Stimulated activated CD4-positive, alpha-beta T cell treated with anti-CD3 and anti-CD28 coated beads, Interleukin-4, amount 100 ng/mL, for 1 hour (primary cell): ENCODE measurements around the gene NEURL4.

Experiments used
- DNase-seq: peaks from one replicate; pipeline ENCODE4 v3.0.0-alpha.2; 2020

NEURL4 gene

DNA sequence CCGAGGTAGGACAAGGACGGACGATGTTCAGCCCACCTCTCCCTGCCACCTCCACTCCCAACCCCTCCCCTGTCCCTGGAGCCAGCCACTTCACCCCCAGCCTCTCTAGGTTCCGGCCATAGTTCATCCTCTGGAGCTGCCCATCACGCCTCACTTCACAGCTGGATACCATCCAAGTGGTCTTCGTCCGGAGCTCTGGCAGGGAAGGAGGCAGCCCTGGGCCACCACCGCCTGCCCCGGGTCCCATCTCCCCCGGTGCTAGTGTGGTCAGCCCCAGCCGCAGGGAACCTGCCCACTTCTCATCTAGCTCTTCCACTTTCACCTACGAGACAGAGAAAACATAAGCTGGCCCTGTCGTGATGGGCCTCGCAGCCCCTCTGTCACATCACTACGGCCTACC lies 7.7 kb downstream of the NEURL4 start:
- DNase-seq = no peak

DNA sequence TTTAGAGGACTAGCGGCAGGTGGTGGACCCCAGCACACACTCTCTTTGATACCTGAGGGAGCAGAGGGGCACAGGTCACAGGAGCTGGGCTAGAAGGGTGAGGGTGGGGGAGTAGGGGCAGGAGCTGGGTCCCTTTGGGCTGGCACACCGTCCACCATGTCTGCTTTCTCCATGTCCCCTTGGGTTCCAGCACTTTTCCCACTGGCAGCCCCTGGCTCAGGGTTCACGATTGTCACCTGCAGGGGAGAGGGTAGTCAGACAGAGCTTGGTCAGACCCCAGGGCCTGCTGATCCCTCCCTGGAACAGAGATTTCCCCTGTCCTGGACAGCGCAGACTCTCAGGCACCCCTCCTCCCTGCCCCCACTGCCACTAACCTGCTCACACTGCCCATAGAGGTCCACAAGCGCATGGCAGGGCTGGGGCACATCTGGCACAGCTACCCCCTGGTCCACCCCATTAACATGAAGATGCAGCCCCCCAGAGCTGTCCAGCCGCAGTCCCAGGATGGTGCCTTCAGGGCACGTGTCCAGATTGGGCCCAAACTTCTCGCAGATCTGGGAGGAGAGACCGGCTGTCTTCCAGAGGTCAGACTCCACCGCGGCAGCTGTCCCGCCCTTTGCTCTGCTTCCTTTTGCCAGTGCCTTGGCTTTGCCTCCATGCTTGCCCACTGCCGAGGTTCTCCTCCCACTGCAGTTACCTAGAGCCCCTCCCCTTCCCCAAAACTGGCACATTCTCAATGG lies 10.8 kb downstream of the NEURL4 start:
- no peak for DNase-seq

DNA sequence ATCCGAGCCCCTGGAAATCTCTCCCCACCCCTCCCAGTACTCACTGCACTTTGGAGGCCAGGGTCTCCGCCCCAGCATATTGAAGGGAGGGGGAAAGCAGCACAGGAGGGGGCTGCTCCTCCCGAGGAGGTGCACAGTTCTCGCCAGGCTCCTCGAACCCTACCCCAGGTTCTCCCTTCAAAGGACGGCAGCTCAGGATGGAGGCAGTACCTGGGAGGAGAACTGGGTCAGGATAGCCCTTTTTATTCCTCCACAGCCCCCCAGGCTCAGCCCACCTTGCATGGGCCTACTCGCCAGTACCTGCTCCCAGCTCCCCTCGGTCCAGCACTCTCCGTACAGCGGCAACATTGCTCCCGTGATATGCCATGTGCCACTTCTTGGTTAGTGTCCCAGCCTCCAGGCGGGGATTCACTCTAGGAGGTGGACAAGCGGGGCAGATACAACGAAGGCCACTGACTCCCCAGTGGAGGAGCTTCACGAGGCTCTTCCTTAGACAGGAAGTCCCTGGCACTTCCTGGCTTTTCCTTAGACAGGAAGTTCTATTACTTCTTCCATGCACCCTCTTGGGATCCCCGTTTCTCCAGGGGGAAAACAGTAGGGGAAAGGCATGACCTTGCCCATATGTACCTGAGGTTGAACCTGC lies 11.9 kb downstream of the NEURL4 start:
- no peak for DNase-seq

DNA sequence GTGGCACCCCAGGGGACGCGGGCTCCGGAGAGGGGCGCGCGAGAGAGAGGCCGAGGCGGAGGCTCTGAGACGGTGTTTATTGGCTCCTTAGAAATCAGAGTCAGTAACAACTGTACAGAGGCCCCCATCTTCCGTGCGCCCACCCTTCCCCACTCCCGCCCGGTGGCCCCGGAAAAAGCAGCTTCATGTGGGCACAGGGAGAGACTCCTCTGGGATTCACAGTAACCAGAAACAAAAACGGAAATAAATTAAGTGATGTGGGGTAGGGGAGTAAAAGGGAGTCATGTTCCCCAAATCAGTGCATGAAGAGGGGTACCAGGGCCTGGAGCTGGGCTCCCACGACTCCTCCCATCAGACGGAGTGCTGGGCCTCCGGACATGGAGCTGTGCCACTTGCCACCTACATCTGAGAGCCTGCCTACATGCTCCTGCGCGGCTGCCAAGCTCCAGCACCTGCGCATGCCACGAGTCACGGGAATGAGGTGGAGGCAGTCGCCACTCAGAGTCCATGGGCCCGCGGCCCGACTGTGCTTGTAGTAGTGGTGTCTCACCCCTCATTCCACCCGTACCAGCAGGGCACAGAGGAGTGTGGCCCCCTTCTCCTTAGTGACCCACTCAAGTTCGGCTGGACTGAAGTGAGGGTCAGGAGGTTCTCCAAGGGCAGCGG lies 13.4 kb downstream of the NEURL4 start:
- no peak for DNase-seq

DNA sequence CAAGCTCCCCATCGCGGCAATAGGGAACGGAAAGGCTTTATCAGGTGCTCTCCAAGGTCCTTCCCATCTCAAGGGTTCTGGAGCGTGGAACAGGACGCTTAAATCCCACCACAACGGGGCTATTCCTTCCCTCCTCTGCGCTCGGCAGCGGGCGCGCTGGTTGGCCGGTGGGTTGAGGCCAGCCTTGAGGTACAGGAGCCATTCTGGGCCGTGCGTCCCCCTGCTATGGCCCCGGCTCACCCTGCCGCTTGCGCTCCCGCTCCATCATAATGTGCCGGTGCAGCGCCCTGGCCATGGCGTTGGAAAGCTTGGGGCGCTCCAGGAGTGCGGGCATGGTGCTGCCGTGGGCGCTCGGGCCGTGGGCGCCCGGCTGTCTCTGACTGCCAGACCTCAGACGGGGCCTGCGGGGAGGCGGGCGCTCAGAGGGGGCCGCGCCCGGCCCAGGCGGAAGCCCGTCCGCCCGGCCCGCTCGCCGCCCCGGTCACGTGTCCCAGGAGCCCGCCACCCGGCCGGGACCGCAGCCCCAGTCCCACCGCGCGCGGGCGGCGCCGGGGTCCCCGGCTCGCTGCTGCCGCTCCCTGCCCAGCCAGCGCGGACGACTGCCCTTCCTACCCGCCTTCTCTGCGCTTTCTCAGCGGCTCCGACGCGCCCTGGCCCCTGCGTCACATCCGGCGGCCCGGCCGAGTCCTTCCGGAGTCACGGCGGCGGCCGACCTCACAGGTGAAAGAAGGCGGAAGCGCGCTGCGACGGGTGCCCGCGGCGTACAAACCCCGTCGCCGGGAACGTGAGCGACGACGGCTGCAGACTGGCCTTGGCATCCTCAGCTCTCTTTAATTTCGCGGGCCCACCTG lies 14.2 kb downstream of the NEURL4 start, which contains the start of gene GPS2:
Gene GPS2 (minus strand): TSS at position 642 of the 851 bp plus-strand sequence. CDS start 308 bp downstream, at position 334.
- peak; percentile 95 for DNase-seq

DNA sequence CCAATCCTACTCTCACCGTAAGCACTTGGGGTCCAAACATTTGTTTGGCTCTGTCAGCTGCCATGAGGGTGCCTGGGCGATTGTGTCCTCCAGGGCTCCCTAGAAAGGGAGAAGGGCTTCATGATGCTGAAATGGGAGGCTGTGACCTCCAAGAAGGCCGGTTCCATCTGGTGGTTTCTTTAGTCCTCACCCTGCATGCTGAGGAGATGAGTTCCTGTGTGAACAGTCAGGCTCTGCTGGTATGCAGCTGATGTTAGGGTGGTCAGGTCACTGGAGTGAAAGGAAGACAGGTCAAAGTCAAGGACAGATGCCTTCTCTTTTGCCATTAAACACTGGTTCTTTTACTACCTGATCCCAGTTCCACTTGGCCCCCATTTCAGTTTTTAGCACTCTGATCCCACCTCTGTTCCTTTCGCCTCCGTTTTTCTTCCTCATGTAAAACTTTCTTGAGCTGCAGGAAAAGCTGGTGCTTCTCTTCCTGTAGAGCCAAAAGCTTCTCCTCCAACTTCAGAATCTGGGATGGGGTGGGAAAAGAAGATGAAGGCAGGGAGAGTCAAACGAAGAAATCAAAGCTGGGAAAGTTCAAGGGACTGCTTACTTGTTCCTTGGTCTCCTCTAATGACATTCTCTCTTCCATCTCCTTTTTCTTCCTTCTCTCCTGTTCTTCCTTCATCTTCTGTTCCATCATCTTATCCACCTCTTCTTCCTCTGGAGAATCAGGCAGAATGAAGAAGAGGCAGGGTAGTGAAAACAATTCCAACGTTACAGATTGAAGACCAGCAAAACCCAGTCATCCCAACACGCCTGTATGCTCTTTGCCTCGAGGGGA lies 15.0 kb downstream of the NEURL4 start:
- no peak for DNase-seq

DNA sequence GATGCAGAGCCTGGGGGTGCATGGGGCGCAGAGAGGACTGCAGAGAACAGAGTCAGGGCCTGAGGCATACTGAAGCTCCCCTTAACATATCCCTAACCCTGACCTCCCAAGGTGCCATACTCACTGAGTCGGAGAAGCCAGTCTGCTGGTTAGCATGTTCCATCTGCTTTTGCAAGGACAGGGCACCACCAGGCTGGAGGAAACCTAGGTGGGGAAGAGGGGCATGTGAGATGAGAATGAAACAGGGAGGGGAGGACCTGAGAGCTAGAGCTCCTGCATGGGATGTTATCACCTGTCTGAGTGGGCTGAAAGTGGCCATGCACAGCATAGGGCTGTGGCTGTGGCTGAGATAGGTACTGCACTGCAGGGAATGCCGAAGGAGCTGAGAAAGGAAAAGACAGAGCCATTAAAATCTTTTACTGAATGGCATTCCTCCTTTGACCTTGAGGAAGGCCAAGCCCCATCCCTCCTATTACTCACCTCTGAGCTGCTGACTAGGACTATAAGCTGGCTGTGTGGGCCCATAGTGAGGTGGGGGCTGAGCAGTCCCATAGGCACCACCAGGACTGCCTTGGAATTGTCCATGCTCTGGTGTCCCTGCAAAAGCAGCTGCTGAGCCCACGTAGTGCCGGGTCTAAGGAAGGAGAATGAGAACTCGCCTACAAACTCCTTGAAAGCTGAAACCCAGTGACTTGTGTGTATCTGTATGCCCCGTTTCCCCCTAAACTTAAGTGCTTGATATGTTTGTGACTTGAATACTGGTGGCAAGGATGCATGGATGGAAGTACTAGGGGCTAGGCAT lies 15.8 kb downstream of the NEURL4 start:
- DNase-seq = no peak

DNA sequence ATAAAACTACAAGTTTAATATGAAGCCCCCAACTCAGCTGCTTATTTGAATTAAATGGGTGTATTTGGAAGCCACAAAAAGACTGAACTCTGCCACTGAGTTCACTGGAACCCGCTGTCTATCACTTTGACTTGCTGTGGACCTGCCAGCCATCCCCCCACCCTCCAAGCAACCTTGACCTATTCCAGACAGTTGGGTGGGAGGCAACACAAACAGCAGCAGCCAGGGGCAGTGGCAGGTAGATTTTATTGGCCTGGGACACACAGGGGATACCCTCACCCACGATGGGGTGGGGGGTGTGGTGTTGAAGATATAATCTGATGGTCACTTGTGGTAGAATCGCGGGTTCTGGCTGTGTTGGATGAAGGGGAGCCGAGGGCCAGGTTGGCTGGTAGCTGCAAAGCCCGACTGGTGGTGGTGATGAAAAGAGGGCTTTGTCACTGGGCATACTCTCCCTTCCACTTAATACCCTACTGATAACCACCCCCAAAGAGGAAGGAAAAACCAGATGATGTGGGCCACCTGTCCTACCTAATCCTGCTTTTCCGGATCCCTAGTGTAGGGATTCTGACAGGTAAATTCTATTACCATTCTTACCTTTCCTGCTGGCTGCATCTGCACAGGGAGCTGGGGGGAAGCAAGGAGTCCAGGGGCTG lies 16.6 kb downstream of the NEURL4 start:
- no peak for DNase-seq

DNA sequence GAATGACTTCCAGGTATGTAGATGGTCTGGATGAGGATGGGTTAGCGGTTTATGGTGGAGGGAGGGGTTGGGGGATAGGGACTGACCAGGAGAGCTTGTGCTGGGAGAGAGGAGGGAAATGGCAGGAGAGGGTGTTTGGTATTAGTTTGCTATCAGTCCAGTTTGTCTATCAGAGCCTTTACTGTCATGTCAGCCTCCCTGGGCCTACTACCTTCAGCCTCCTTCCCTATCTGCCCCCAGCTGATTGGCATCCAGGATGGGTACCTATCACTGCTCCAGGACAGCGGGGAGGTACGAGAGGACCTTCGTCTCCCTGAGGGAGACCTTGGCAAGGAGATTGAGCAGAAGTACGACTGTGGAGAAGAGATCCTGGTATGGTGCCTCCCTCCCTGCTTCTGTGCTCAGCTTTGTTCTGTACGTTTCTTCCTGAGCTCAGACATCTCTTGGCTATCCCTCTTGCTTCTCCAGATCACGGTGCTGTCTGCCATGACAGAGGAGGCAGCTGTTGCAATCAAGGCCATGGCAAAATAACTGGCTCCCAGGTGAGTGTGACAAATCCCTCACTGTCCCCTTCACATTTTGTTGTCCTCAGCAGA lies 17.9 kb downstream of the NEURL4 start:
- DNase-seq = no peak

DNA sequence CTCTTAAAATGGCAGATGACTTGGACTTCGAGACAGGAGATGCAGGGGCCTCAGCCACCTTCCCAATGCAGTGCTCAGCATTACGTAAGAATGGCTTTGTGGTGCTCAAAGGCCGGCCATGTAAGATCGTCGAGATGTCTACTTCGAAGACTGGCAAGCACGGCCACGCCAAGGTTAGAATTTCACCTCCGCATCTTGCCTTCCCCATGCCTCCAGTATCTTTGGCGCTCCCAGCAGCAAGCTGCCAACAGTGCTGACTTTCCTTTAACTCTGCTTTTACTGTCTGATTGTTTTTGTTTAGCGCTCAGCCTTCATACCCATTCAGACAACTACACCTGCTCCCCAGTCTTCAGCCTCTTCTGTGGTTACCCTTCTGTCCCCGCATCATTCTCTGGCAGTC lies 19.5 kb downstream of the NEURL4 start:
- DNase-seq = no peak

DNA sequence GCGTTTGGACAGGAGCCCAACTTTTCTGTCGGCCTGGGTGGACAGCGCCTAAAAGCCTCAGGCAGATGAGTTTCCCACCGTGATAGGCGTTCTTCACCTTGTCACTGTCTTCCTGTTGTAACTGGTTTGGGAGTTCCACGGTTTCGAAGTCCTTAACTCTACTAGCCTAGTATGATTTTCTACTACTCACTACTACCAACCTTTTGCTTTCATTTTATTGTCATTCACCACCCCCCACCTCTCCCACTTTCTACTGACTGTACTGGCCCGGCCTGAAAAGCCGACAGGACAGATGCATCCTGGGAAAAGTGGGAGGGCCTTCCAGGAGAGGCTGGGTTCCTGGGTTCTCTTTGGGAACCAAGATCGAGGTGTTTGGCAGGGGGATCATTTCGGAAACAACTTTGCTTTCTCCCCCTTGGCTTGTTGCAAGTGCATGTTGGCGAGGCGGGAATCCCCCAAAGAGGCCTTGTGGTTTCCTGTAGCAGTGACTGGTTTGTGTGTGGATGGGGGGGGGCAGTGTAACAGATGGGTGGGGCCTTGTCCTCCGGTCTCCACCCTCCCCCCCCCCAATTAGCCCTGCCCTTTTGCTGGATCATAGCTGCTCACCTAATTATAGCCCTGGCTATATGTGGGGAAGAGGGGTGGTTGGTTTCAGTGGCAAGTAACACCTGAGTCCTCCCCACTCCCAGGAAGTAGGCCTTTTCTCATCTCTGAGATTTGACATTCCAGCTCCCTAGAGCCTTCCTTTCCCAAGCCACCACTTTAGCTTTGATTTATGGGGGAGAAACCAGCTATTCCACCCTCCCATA lies 20.3 kb downstream of the NEURL4 start:
- peak; percentile 78 for DNase-seq

DNA sequence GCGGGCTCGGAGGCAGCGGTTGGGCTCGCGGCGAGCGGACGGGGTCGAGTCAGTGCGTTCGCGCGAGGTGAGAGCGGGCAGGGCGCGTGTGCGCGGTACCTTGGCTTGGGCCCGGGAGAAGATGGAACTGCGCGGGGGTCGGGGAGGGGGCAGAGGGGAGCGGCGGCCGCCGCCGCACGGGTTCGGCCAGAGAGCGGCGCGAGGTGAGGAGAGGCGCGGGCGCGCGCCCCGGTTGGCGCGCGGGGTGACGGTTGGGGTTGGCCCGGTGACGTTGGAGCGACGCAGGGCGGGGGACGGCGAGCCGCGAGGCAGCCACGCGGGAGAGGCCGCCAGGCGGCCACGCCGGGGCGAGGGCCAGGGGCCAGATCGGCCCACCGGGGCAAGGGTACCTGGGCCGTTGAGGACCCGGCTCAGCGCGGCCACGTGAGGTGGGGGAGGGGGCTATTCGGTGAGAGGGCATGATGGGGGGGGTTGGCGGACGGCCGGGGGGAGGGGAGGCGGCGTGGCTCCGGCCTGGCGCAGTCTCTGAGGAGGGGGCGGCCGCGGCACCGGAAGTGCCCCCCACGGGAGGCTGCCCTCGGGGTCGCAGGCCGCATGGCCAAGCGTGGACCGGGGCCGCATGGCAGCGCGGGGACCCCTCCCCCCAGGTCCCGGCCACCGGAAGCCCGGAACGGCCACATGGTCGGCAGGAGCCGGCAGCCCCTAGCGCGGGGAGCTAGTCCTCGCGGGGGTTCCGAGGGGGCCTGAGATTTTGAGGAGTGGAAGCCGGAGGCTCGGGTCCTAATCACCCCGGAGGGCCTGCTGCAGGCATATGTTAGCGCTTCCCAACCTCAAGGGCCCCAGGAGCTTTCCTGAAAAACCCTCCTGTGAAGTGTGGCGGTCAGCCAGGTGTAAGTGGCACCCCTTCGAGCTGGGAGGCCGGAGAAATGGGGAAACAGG lies 21.2 kb downstream of the NEURL4 start:
- peak; percentile 52 for DNase-seq

DNA sequence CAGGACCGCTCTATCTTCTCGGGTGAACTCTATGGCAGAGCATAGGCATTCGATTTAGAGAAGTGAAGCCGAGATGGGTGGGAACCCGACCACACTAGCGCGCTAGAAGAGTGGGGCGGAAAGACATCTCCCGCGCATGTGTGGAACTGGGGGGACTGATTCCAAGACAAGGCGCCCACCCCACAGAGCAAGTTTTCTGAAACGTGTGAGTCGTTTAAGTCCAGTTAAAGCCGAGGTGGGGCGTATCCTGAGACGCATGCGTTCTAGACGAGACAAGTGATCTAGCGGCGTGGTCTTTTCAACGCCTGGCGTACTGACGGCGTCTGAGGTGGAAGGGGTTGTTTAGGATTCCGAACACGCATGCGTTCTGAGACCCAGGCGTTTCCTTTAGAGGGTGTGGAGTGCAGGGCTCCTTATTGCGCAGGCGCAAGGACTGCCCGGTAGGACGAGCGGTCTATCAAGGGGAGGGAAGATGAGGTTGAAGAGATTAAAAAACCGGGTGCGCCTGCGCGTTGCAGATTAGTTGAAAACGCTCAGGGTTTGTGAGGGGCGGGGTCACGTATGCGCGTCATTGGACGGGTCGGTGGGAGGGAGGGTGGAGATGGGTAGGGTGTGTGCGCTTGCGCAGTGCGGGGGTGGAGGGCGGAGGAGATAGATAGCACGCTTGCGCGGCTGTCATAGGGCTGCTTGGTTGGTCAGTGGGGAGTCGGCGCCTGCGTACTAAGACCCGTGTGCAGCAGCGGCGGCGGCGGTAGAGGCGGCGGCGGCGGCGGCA lies 22.0 kb downstream of the NEURL4 start, which contains the start of gene EIF5A:
Gene EIF5A (plus strand): TSS at position 718 of the 775 bp plus-strand sequence. CDS start 2,008 bp downstream, outside the sequence.
- DNase-seq = peak; percentile 100

DNA sequence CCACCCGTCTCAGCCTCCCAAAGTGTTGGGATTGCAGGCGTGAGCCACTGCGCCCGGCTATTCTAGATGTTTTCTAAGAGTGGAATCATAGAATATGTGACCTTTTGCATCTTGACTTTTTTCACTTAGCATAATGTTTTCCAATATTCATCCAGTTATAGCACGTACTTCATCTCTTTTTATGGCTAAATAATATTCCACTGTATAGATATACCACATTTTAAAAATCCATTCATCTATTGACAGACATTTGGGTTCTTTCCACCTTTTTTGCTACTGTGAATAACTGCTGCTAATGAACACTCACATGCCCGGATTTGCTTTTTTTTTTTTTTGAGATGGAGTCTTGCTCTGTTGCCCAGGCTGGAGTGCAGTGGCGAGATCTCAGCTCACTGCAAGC lies 25.0 kb downstream of the NEURL4 start:
- DNase-seq = no peak

DNA sequence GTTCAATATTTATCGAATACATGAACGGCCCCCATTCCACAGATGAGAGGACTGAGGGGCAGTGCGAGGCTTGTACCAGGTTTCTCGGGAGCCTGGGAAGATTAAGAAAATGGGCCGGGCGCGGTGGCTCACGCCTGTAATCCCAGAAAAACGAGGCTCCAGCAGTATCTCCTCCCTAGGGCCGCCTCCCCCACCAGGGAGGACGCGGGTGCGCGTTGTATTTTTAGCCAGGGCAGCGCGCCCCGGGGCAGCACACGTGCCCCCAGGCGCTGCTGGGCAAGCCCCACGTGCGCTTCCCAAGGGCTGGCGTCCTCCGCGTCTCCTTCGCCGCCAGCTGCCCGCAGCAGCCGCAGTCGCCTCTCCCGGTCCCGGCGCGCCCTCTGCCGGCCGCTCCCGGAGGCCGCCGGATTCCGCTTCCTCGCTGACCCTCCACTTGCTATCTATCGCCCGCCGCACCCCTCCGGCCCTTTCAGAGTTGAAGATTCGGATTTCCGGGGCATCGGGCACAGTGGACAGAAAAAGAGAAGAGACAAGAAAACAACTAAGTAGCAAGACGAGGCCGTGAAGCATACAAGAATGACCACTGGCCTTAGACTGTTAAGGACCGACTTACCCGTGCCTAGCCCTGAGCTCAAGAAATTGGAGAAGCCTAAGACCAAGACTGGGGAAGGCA lies 32.8 kb downstream of the NEURL4 start:
- peak; percentile 71 for DNase-seq
